NCI-H82 treated with DMSO at 0.1 percent for 48 hours (cell line): ENCODE data around the gene PTBP3.

Experiments
- DNase-seq: peaks from one replicate; lab custom pipeline; 2025; ENCODE audit not compliant: unreplicated experiment; lab: John Stamatoyannopoulos, UW

The PTBP3 gene

DNA sequence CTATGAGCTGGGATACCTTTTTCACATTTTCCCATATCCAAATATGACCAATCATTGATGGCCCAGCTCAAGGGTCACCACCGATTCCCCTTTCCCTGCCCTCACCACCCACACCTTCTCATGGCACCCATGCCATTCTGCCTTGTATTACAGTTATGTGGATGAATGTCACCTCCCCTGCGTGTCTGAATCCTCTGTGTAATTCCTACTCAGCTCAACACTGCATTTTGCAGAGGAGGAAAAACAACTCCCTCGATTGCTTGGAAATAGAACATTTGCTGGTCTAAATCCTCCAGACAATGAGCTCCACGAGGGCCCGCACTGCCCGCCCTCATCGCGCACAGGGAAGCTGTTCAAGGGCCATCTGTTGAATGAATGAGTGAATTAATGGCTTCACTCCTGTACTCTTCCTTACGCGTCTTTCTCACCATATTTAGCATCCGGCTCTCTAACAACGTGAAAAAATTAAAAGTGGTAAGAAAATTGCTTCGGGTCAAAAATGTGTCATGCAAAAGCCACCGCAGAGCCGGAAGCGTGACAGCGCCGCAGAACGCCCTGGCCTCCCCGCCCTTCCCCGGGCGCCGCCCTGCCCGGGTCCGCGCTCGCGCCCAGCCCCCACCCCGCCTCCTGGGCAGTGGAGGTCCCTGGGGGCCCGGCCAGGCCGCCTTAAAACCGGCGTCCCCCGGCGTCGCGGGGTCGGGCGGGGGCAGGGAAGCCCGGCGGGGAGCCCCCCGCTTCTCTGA, 159.0 kb downstream of the PTBP3 start:
- DNase-seq, result peak; percentile 24

DNA sequence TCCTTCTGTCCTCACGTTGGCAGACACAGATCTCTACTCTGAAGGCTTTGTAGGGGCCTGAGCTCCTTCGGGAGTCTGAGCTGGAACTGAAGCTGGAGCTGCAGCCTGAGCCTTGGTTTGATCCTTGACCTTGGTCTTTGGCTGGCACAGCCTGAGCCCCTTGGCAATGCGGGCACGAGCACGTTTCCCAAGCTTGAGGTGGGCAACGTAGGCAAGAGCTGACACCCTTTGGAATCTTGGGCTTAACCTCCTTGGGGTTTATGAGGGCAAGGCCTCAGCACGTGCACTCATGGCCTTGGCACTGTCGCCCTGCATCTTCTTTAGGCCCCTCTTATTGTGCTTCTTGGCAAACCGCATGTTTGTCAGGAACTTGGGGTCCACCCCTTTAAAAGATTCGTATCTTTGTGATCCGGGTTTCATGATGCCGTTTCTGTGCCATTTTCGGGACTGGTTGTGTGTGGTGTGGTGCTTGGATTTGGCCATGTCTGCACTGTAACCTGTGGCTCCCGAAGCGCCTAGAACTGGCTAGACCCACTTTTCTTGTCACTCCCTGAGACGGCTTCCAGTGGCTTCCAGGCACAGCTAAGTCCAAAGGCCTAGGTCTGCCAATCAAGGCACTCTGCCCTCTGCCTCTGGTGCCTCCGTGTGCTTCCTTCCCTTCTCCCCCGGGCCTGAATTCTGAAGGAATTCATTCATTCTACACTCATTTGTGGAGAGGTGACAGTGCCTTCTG, 159.8 kb downstream of the PTBP3 start:
- DNase-seq, result no peak

DNA sequence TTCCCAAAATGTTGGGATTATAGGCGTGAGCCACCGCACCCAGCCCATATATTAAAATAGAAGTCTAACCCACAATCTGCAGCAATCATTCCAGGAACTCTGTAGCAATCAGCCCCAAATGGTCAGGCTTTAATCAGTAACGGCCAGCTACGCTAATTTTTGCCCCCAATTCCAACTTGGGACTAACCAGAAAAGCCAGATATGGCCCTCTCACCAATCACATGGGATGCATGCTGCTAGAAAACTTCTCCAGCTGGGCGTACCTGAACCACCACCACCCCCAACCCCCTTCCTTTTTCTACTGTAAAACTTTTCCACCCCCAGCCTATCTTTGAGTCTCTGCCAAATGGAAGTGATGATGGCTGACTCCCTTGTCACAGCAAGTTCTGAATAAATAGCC, 162.5 kb downstream of the PTBP3 start:
- DNase-seq, result no peak

DNA sequence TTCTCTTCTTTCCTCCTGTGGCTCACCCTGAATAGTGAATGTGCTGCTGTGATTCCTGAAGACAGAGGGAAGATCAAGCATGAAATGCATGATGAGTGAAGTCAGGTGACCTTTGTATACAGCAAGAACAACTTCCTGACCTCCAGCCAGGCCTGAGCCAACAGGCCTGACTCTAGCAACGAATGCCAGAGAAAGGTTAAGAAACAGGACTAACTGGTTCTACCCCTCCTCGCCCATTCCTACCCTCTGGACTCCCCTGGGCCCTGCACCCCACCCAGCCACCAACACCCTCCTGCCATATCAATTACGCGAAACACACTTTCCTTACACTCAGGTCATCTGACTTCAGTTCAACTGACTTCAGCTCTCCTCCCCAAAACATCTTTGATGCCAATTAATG, 163.2 kb downstream of the PTBP3 start:
- no peak for DNase-seq

DNA sequence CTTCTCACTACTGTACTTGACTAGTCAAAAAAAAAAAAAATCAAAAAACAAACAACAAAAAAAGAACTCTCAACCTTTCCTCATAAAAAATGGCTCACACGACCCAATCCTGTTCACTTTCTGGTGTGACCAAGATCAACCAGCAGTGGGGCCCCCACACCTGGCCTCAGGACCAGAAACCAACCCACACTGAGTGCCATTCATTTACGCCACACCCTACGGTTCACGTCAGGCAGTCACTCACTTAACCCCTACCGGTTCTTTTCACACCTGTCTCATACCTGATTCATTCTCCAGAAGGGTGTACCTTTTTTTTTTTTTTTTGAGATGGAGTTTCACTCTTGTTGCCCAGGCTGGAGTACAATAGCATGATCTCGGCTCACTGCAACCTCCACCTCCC, 164.1 kb downstream of the PTBP3 start:
- no peak for DNase-seq

DNA sequence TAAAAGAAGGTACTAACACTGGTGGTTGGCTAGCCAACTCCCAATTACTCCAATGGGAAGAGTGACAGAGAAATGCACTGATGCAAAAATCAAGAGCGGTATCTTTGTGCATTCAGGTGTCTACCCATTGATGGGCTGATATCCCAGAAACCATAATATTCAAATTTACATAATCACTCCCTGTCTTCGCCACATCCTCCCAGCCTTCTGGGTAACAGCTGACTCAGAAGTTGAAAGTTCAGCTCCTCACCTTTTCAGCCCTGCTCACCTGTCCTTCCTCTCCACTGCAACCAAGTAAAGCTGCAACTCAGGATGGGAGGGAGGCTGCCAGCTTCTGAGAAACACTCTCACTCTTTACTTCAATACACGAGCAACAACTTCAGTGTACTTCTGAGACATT, 165.2 kb downstream of the PTBP3 start:
- no peak for DNase-seq
